Sigmoid colon (tissue), 7 donors: Measurements from ENCODE around the gene PSORS1C2. TPM values are rescaled to one million over a fixed set of nuclear protein-coding genes. Genes with fewer than 3 reads are reported as not detected.

Experiments used
- DNase-seq: peaks from one replicate; pipeline ENCODE4 v3.0.0-alpha.2; 2019
- H3K27ac ChIP-seq, 4 donors: fragments of 200-600 bp; sonication (generic); one replicate each; pipeline ENCODE4 v1.5.1; 2016 to 2019; ENCODE audit warnings: mild to moderate bottlenecking in 1 of 4
- H3K27me3 ChIP-seq, 3 donors: fragments of 200-600 bp; sonication (generic); one replicate each; pipeline ENCODE4 v1.5.1; 2019; ENCODE audit warnings: mild to moderate bottlenecking in 1 of 3
- H3K36me3 ChIP-seq, 4 donors: fragments of 200-600 bp; sonication (generic); one replicate each; pipeline ENCODE4 v1.5.1; 2016 to 2019
- H3K4me1 ChIP-seq, 4 donors: fragments of 200-600 bp; sonication (generic); one replicate each; pipeline ENCODE4 v1.5.1; 2017 to 2019
- H3K4me3 ChIP-seq, 4 donors: fragments of 200-600 bp; sonication (generic); one replicate each; pipeline ENCODE4 v1.5.1; 2017 to 2019; ENCODE audit warnings: mild to moderate bottlenecking in 2 of 4, moderate library complexity in 1 of 4
- H3K9me3 ChIP-seq, 4 donors: fragments of 200-600 bp in 3 of 4; sonication (generic) in 3 of 4; one replicate each; pipeline versions ENCODE4 v1.5.1 to v1.6.1; 2013 to 2019
- CTCF ChIP-seq, 4 experiments: fragments of 450-650 bp in 3 of 4; fragments of 200-600 bp in 1 of 4; IDR thresholded peaks; one replicate each; pipeline ENCODE4 v1.5.1; 2016 to 2019; ENCODE audit warnings: antibody characterized with exemption in 4 of 4, mild to moderate bottlenecking in 3 of 4, moderate library complexity in 2 of 4
- EP300 ChIP-seq, 4 donors: sonication (generic); formaldehyde crosslinking; IDR thresholded peaks; one replicate each; pipeline ENCODE4 v1.6.1; 2017; ENCODE audit warnings: antibody characterized with exemption in 4 of 4
- POLR2A ChIP-seq, 2 donors: fragments of 450-650 bp; IDR thresholded peaks; one replicate each; pipeline ENCODE4 v1.6.1; 2016; ENCODE audit warnings: antibody characterized with exemption in 2 of 2, mild to moderate bottlenecking in 2 of 2, moderate library complexity in 2 of 2
- POLR2AphosphoS5 ChIP-seq, 4 donors: sonication (generic); formaldehyde crosslinking; IDR thresholded peaks; one replicate each; pipeline ENCODE4 v1.6.1; 2017; ENCODE audit warnings: antibody characterized with exemption in 4 of 4
- WGBS, 2 donors: extraction: QIAGEN DNeasy Blood & Tissue Kit; methylation state at CpG; one replicate each; pipeline ENCODE4 v1.1.7; 2013; 5-methylcytosine and 5-hydroxymethylcytosine counted together
- intact Hi-C: fragments of 100-400 bp; cut with DNase I; formaldehyde crosslinking; loops from one replicate; pipeline ENCODE4 v1.15.1; 2023
- polyA plus RNA-seq, 3 donors: library from polyadenylated mRNA; stranded (reverse); fragments of 200-250 nt; gene quantifications; one replicate each; pipeline ENCODE4 v1.2.3, GENCODE V29; 2013
- total RNA-seq, 4 donors: library from RNA; depleted of rRNA; stranded (reverse); fragments of >200 nt; gene quantifications; one replicate each; pipeline ENCODE4 v1.1.0, GENCODE V29; 2016
- donor health status: healthy with polysubstance abuse.
- donor health status: Bipolar disorder and iron deficiency.
- donor health status: healthy.

The PSORS1C2 gene
- total and polyA plus RNA-seq, 7 donors: not detected

- 72 to 76% methylated on average over 12 of the region's 12 CpGs for WGBS, 2 donors
- TF ChIP-seq POLR2A (IDR thresholded peaks at IDR 0.05) (no peak), POLR2AphosphoS5 (IDR thresholded peaks at IDR 0.05) (no peak), CTCF (IDR thresholded peaks at IDR 0.05) (no peak), EP300 (IDR thresholded peaks at IDR 0.05) (no peak)
- Histone ChIP-seq H3K27me3 (no peaks in the 10 kb centered on the region), H3K36me3 (no peaks in the 10 kb centered on the region), H3K27ac (no peak overlapping the region), H3K4me3 (no peak overlapping the region), H3K4me1 (peaks cover 0 to 29% (median 22%) of the 10 kb centered on the region in 4 donors), H3K9me3 (no peaks in the 10 kb centered on the region)
- no peak for DNase-seq
- intact Hi-C loops: no loop called here
Measured at GRCh38 chr6:31125586-31126363, 13.1 kb downstream of the PSORS1C2 start.

GRCh38 chr6:31125162-31125561, 13.7 kb downstream of the PSORS1C2 start:
- Histone ChIP-seq H3K4me1 (peaks cover 0 to 29% (median 22%) of the 10 kb centered on the region in 4 donors), H3K4me3 (no peak overlapping the region), H3K9me3 (no peaks in the 10 kb centered on the region), H3K27ac (no peak overlapping the region), H3K27me3 (no peaks in the 10 kb centered on the region), H3K36me3 (no peaks in the 10 kb centered on the region)
- DNase-seq: peak; percentile 82
- TF ChIP-seq CTCF (IDR thresholded peaks at IDR 0.05) (no peak), POLR2A (IDR thresholded peaks at IDR 0.05) (no peak)
- WGBS, 2 donors: 58 to 62% methylated on average over 8 of the region's 8 CpGs
- intact Hi-C loops: no loop called here

GRCh38 chr6:31122791-31123706, 15.8 kb downstream of the PSORS1C2 start:
- Histone ChIP-seq H3K27me3 (no peaks in the 10 kb centered on the region), H3K9me3 (no peaks in the 10 kb centered on the region), H3K27ac (peak overlapping the region; percentile 51 to 72 (median 58)), H3K4me1 (peaks cover 0 to 29% (median 22%) of the 10 kb centered on the region in 4 donors), H3K36me3 (no peaks in the 10 kb centered on the region), H3K4me3 (no peak overlapping the region)
- peak in 1 of 4 donors; percentile 44 for TF ChIP-seq POLR2AphosphoS5 (IDR thresholded peaks at IDR 0.05)
- no peak for TF ChIP-seq POLR2A (IDR thresholded peaks at IDR 0.05)
- WGBS, 2 donors: 45 to 58% methylated on average over 16 of the region's 16 CpGs
- intact Hi-C loops: no loop called here
- DNase-seq: peak; percentile 89

GRCh38 chr6:31121131-31121790, 17.6 kb downstream of the PSORS1C2 start:
- 80 to 92% methylated on average over 12 of the region's 12 CpGs for WGBS, 2 donors
- Histone ChIP-seq H3K27ac (peak overlapping the region in 1 of 4 donors; percentile 56), H3K9me3 (no peaks in the 10 kb centered on the region), H3K4me1 (peaks cover 0 to 41% (median 30%) of the 10 kb centered on the region in 4 donors), H3K27me3 (no peaks in the 10 kb centered on the region), H3K36me3 (no peaks in the 10 kb centered on the region), H3K4me3 (no peak overlapping the region)
- DNase-seq: no peak
- TF ChIP-seq POLR2A (IDR thresholded peaks at IDR 0.05) (no peak), POLR2AphosphoS5 (IDR thresholded peaks at IDR 0.05) (no peak), CTCF (IDR thresholded peaks at IDR 0.05) (no peak), EP300 (IDR thresholded peaks at IDR 0.05) (no peak)
- intact Hi-C loops: no loop called here
